ENCODE results near the gene ZKSCAN5.
"Not testable (repeated sequence)": the region's sequence is repeated elsewhere in the genome, so short reads cannot be mapped to it uniquely, and the experiment has no call there.

ZKSCAN5 gene

GRCh38 chr7:99476107-99476506, 28.4 kb upstream of the ZKSCAN5 start:
- H3K36me3 ChIP-seq (ENCODE audit: insufficient read depth, low read length) = peaks cover 11% of the 10 kb centered on the region; the same call in 1 of the 2 replicates
- H3K9ac ChIP-seq (ENCODE audit: low read depth, low read length) = no peak overlapping the region
- no peaks in the 10 kb centered on the region for H3K9me3 ChIP-seq (ENCODE audit: control insufficient read depth, insufficient read depth, low read length)
- no peaks in the 10 kb centered on the region for H3K4me1 ChIP-seq (ENCODE audit: insufficient read depth, low read length)

DNA sequence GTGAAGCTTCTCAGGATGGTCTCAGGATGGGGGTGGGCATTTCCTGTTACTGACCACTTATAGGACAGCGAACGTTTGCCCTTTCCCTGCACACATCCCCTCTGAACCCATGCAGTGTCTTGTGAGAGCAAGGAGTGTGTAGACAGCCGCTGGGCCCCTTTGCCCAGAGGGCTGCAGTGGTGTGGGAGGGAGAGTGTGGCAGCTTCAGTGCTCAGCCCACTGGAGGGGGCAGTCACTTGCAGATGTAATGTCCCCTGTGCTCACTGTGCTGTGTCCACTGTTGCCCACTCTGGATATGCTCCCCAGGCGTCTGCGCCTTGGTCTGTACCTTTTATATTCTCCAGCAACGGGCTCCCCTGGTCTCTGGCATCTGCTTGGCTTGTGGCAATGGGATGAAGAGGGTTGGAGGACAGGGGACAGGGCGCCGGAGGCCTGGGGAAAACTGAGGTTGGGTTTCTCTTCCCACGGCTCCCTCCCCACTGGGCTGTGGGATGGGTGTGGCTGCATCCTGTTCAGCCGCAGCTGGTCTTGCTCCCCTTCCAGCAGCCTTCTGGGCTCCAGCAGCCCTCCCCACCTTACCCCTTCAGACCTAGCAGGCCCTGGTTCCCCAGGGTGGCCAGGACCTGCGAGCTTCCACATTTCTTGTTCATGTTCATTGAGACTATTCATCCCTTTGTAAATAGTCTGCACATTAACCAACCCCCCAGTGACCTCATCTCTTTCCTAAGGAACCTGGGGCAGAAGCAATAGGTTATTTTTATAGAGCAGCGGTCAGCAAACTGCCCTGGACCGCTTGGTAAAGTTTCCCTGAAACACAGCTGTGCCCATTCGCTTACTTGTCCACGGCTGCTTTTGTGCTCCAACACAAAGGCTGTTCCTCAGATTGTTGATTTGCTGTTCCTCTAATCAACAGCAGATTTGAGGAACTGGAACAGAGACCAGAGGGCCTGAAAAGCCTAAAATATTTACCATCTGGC, 25.7 kb upstream of the ZKSCAN5 start:
- Histone ChIP-seq H3K36me3 (ENCODE audit: insufficient read depth, low read length) (peaks cover 11% of the 10 kb centered on the region; the same call in 1 of the 2 replicates), H3K9me3 (ENCODE audit: control insufficient read depth, insufficient read depth, low read length) (no peaks in the 10 kb centered on the region), H3K9ac (ENCODE audit: low read depth, low read length) (no peak overlapping the region), H3K4me1 (ENCODE audit: insufficient read depth, low read length) (no peaks in the 10 kb centered on the region)

- H3K4me1 ChIP-seq (ENCODE audit: insufficient read depth, low read length) = no peaks in the 10 kb centered on the region
- H3K36me3 ChIP-seq (ENCODE audit: insufficient read depth, low read length) = peaks cover 5% of the 10 kb centered on the region; the same call in 1 of the 2 replicates
- H3K9me3 ChIP-seq (ENCODE audit: control insufficient read depth, insufficient read depth, low read length) = no peaks in the 10 kb centered on the region
- H3K9ac ChIP-seq (ENCODE audit: low read depth, low read length) = no peak overlapping the region
Observed at GRCh38 chr7:99485094-99485493, 19.4 kb upstream of the ZKSCAN5 start.

- H3K36me3 ChIP-seq (ENCODE audit: insufficient read depth, low read length) = peaks cover 18% of the 10 kb centered on the region; the same call in 1 of the 2 replicates
- no peaks in the 10 kb centered on the region; the same call in 1 of the 2 replicates for H3K9me3 ChIP-seq (ENCODE audit: control insufficient read depth, insufficient read depth, low read length)
- no peak overlapping the region for H3K9ac ChIP-seq (ENCODE audit: low read depth, low read length)
- H3K4me1 ChIP-seq (ENCODE audit: insufficient read depth, low read length) = no peaks in the 10 kb centered on the region
Observed at GRCh38 chr7:99489235-99489634, 15.2 kb upstream of the ZKSCAN5 start.

GRCh38 chr7:99490878-99491277, 13.6 kb upstream of the ZKSCAN5 start:
- Histone ChIP-seq H3K36me3 (ENCODE audit: insufficient read depth, low read length) (peaks cover 21% of the 10 kb centered on the region; the same call in 1 of the 2 replicates), H3K9me3 (ENCODE audit: control insufficient read depth, insufficient read depth, low read length) (no peaks in the 10 kb centered on the region; the same call in 1 of the 2 replicates)

DNA sequence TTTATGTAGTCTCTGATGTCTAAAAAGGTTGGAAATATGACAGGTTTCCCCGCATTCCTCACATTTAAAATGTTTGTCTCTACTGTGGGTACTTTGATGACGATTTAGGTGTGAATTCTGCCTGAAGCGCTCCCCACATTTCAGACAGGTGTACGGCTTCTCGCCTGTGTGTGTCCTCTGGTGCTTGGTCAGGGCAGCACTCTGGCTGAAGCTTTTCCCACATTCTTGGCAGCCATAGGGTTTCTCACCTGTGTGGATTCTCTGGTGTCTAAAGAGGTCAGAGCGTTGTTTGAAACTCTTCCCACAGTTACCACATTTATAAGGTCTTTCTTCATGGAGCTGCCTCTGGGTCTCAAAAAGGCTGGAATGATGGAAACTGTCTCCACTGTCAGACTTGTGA, 10.6 kb upstream of the ZKSCAN5 start:
- peaks cover 23% of the 10 kb centered on the region; the same call in 1 of the 2 replicates for H3K36me3 ChIP-seq (ENCODE audit: insufficient read depth, low read length)
- H3K9me3 ChIP-seq (ENCODE audit: control insufficient read depth, insufficient read depth, low read length) = no peaks in the 10 kb centered on the region; the same call in 1 of the 2 replicates
- H3K4me1 ChIP-seq (ENCODE audit: insufficient read depth, low read length) = no peaks in the 10 kb centered on the region
- H3K9ac ChIP-seq (ENCODE audit: low read depth, low read length) = no peak overlapping the region

More at GRCh38 chr7:99490878-99491277, 13.6 kb upstream of the ZKSCAN5 start:
- no peaks in the 10 kb centered on the region for H3K4me1 ChIP-seq (ENCODE audit: insufficient read depth, low read length)
- H3K9ac ChIP-seq (ENCODE audit: low read depth, low read length) = no peak overlapping the region

- peaks cover 20% of the 10 kb centered on the region; the same call in 1 of the 2 replicates for H3K36me3 ChIP-seq (ENCODE audit: insufficient read depth, low read length)
- no peaks in the 10 kb centered on the region for H3K4me1 ChIP-seq (ENCODE audit: insufficient read depth, low read length)
- no peaks in the 10 kb centered on the region; the same call in 1 of the 2 replicates for H3K9me3 ChIP-seq (ENCODE audit: control insufficient read depth, insufficient read depth, low read length)
- peak overlapping the region; percentile 59; the same call in 1 of the 2 replicates for H3K9ac ChIP-seq (ENCODE audit: low read depth, low read length)
Observed at GRCh38 chr7:99497766-99498545, 6.5 kb upstream of the ZKSCAN5 start.

DNA sequence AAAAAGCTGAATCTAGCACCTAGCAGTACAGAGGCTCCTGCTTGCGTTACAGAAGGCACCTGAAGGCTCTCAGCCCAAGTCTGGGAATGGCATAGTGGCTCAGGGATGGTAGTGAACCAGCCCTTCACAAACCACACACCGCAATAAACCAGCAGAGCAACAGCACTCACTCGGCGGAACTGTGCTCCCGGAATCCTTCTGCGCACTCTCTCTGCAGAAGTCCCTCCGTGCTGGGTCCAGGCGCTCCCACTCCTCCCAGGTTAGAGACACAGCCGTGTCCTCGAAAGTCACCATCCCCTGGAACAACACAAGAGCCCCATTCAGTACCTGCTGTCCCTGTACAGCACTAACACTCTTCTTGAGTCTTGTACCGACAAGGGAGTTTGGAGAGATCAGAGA, 5.9 kb upstream of the ZKSCAN5 start:
- Histone ChIP-seq H3K4me1 (ENCODE audit: insufficient read depth, low read length) (no peaks in the 10 kb centered on the region), H3K9me3 (ENCODE audit: control insufficient read depth, insufficient read depth, low read length) (no peaks in the 10 kb centered on the region; the same call in 1 of the 2 replicates), H3K9ac (ENCODE audit: low read depth, low read length) (peak overlapping the region; percentile 59), H3K36me3 (ENCODE audit: insufficient read depth, low read length) (peaks cover 15% of the 10 kb centered on the region; the same call in 1 of the 2 replicates)

DNA sequence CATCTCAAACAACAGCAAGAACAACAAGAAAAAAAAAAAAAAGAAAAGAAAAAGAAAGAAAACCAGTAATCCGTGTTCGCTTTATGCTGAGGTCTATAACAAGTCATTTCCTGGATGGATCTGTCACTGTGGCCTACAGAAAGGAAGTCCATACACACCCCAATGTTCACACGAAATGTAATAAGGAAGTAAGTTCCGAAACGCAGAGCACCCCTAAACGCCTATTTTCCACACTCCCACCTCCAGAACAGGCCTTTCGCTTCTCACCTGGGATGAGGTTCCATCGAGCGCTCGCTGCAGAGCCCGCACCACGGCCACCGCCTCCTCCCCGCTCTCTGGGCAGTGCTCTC, 5.1 kb upstream of the ZKSCAN5 start:
- no peaks in the 10 kb centered on the region for H3K9me3 ChIP-seq (ENCODE audit: control insufficient read depth, insufficient read depth, low read length)
- no peaks in the 10 kb centered on the region for H3K4me1 ChIP-seq (ENCODE audit: insufficient read depth, low read length)
- peaks cover 7% of the 10 kb centered on the region; the same call in 1 of the 2 replicates for H3K36me3 ChIP-seq (ENCODE audit: insufficient read depth, low read length)
- peak overlapping the region; percentile 81 for H3K9ac ChIP-seq (ENCODE audit: low read depth, low read length)

- H3K9ac ChIP-seq (ENCODE audit: low read depth, low read length) = peak within 1 kb of the TSS; percentile 81
- H3K4me1 ChIP-seq (ENCODE audit: insufficient read depth, low read length) = no peaks in the 10 kb centered on the region
- H3K36me3 ChIP-seq (ENCODE audit: insufficient read depth, low read length) = peaks cover 5% of the 10 kb centered on the region; the same call in 1 of the 2 replicates
- no peaks in the 10 kb centered on the region for H3K9me3 ChIP-seq (ENCODE audit: control insufficient read depth, insufficient read depth, low read length)
Observed at GRCh38 chr7:99499721-99500636, 4.5 kb upstream of the ZKSCAN5 start, which contains the start of gene ZNF394. TSS of gene ZNF394 (minus strand) at chr7:99500281. CDS start at chr7:99500093, 188 bp downstream.

GRCh38 chr7:99500637-99501009, 3.8 kb upstream of the ZKSCAN5 start:
- H3K9me3 ChIP-seq (ENCODE audit: control insufficient read depth, insufficient read depth, low read length) = no peaks in the 10 kb centered on the region
- H3K9ac ChIP-seq (ENCODE audit: low read depth, low read length) = peak overlapping the region; percentile 81; the same call in 1 of the 2 replicates
- H3K36me3 ChIP-seq (ENCODE audit: insufficient read depth, low read length) = peaks cover 5% of the 10 kb centered on the region; the same call in 1 of the 2 replicates
- H3K4me1 ChIP-seq (ENCODE audit: insufficient read depth, low read length) = no peaks in the 10 kb centered on the region

- H3K9me3 ChIP-seq (ENCODE audit: control insufficient read depth, insufficient read depth, low read length); H3K36me3 ChIP-seq (ENCODE audit: insufficient read depth, low read length); H3K4me1 ChIP-seq (ENCODE audit: insufficient read depth, low read length): not testable (repeated sequence)
- peak overlapping the region; percentile 81; the same call in 1 of the 2 replicates for H3K9ac ChIP-seq (ENCODE audit: low read depth, low read length)
Observed at GRCh38 chr7:99501236-99501635, 3.2 kb upstream of the ZKSCAN5 start.

DNA sequence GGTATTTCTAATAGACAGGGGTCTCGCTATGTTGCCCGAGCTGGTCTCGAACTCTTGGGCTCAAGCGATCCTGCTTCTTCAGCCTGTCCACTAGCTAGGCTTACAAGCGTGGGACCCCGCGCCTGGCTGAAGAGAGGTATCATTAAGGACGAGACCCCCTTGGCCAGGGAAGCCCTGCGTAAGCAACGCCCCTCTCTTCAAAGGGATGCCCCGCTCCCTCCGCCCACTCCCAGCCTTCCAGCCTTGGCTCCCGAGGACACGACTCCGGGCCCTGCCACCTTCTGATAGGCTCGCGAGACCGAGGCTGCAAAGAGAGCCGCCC, 220 bp upstream of the ZKSCAN5 start:
- H3K4me1 ChIP-seq (ENCODE audit: insufficient read depth, low read length) = no peaks in the 10 kb centered on the region
- H3K9ac ChIP-seq (ENCODE audit: low read depth, low read length) = peak overlapping the region; percentile 91; the same call in 1 of the 2 replicates

More for the DNA sequence above, 220 bp upstream of the ZKSCAN5 start:
- Histone ChIP-seq H3K36me3 (ENCODE audit: insufficient read depth, low read length) (no peaks in the 10 kb centered on the region), H3K9me3 (ENCODE audit: control insufficient read depth, insufficient read depth, low read length) (no peaks in the 10 kb centered on the region)
